ENCODE data around the gene GALNT18. TPM values are rescaled to one million over a fixed set of nuclear protein-coding genes. Genes with fewer than 3 reads are reported as not detected.

Gene GALNT18
- total and polyA plus RNA-seq, 2 donors, result 21.6 to 33.2 TPM

DNA sequence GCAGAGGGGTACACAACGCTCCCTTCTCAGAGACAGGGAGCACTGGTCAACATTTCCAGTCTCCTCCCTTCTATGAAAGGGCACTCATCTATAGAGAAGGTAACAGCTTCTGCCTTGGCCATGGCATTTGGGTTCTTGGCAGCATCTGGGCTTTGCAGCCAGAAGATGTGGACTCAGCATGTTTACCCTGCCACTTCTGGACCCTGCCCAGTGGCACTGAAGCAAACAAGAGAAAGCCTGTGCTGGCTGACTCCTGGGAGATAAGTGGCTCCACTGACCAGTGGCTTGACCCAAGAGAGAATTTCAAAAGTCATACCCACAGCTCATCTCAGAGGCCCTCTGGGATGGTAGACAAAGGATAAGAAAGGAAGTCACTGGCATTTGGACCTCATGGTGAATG lies 276.7 kb downstream of the GALNT18 start:
- no peak overlapping the region for H3K4me3 ChIP-seq (ENCODE audit: low read depth, low read length)
- H3K36me3 ChIP-seq (ENCODE audit: insufficient read depth), result no peaks in the 10 kb centered on the region
- no peak overlapping the region for H3K27ac ChIP-seq (ENCODE audit: low read depth)
- WGBS, result 100% methylated on average over 1 of the region's 1 CpG
- H3K4me1 ChIP-seq (ENCODE audit: insufficient read depth), result no peaks in the 10 kb centered on the region
- DNase-seq (ENCODE audit: extremely low spot score), result no peak

DNA sequence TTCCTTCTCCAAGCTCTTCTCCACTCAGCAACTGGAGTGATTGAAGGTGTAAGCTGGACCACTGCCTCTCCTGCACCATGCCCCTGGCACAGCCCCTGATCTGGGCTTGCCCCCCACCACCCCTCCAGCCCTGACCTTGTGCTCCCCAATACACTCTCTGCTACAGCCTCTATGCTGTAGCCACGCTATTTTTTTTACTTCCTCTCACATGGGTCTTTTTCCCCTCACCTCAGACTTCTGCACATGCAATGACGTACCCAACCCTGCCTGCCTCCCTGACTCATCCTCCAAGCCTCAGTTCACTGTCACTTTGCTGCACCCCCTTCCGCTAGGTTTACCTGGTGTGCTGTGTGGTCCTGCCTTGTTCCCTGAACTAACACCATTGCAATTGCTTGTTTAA lies 277.8 kb downstream of the GALNT18 start:
- no peak for DNase-seq (ENCODE audit: extremely low spot score)
- Histone ChIP-seq H3K36me3 (ENCODE audit: insufficient read depth) (no peaks in the 10 kb centered on the region), H3K4me1 (ENCODE audit: insufficient read depth) (no peaks in the 10 kb centered on the region), H3K4me3 (ENCODE audit: low read depth, low read length) (no peak overlapping the region), H3K27ac (ENCODE audit: low read depth) (no peak overlapping the region)
- 88% methylated on average over 3 of the region's 3 CpGs for WGBS

DNA sequence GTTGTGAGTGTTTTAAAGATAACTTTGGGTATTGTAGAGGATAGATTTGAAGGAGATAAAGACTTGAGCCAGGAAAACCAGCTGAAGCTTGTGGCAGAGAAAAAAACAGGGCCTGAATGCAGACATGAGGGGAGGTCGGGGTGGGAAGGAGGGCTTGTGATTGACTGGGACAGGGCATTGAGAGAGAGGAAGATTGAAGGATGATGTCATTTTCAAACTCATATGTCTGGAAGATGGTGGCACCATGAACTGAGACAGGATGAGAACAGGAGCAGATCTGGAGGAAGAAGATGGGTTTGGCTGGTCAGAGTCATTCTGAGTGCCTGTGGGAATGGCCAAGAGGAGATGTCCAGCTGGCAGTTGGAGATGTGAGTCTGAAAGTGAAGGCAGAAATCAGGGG lies 283.5 kb downstream of the GALNT18 start:
- Histone ChIP-seq H3K4me3 (ENCODE audit: low read depth, low read length) (no peak overlapping the region), H3K36me3 (ENCODE audit: insufficient read depth) (no peaks in the 10 kb centered on the region), H3K27ac (ENCODE audit: low read depth) (no peak overlapping the region), H3K4me1 (ENCODE audit: insufficient read depth) (no peaks in the 10 kb centered on the region)
- WGBS, result 98% methylated on average over 1 of the region's 1 CpG
- DNase-seq (ENCODE audit: extremely low spot score), result no peak

DNA sequence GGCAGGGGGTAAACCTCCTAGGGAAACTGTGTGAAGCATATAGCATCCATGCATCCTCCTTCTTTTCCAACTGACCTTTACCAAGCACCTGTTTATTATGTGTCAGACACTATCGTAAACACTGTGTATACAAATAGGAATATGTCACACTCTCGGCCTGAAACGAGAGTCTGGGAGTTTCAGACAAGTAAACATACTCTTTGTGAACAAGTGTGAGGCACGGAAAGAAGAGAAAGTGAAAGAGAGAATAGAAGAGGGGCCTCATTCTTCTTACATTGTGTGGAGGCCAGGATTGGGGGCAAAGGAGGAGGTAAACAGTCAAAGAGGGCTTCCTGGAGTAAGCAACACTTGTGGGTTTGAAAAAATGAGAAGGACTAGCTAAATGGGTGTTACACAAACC lies 285.1 kb downstream of the GALNT18 start:
- DNase-seq (ENCODE audit: extremely low spot score), result no peak
- H3K4me1 ChIP-seq (ENCODE audit: insufficient read depth), result no peaks in the 10 kb centered on the region
- no peak overlapping the region for H3K27ac ChIP-seq (ENCODE audit: low read depth)
- H3K4me3 ChIP-seq (ENCODE audit: low read depth, low read length), result no peak overlapping the region
- 60% methylated on average over 4 of the region's 4 CpGs for WGBS
- no peaks in the 10 kb centered on the region for H3K36me3 ChIP-seq (ENCODE audit: insufficient read depth)

DNA sequence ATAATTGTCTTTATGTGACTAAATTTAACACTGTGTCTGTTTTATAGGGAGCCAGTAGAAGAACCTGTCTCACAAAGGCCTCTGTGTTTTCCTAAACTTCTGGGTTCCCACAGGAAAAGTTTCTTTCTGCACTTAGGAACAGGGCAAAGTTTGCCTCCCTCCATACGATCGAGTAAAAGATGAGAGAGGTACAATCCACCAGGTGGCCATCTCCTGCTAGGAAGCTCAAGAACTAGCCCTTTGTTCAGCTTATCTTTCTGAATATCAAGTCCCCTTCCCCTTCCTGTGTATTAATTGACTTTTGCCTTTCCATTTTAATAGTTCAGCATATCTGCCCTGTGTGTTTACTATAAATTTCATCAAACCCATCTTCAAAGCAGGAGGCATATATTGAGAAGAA lies 286.8 kb downstream of the GALNT18 start:
- WGBS, result 88% methylated on average over 2 of the region's 2 CpGs
- no peaks in the 10 kb centered on the region for H3K4me1 ChIP-seq (ENCODE audit: insufficient read depth)
- H3K27ac ChIP-seq (ENCODE audit: low read depth), result no peak overlapping the region
- no peaks in the 10 kb centered on the region for H3K36me3 ChIP-seq (ENCODE audit: insufficient read depth)
- H3K4me3 ChIP-seq (ENCODE audit: low read depth, low read length), result no peak overlapping the region
- no peak for DNase-seq (ENCODE audit: extremely low spot score)

DNA sequence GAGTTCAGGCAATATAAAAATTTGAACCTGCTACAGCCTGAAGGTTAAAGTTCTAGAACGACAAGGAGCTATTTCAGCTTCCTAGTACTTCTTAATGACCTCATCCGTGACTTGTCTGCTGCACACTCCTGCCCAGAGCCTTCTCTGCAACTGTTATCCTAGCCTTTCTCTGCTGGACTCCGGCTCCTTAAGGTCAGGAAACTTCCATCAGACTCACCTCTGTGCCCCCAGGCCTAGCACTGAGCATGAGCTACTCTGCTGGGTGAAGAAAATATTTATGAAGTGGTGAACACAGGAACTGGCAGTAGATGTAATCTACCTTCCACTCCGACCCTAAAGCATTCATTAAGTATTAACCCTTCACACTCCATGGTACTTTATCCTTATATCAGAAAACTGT lies 287.2 kb downstream of the GALNT18 start:
- H3K36me3 ChIP-seq (ENCODE audit: insufficient read depth), result no peaks in the 10 kb centered on the region
- DNase-seq (ENCODE audit: extremely low spot score), result no peak
- no peak overlapping the region for H3K27ac ChIP-seq (ENCODE audit: low read depth)
- WGBS, result 74% methylated on average over 4 of the region's 4 CpGs
- H3K4me3 ChIP-seq (ENCODE audit: low read depth, low read length), result no peak overlapping the region
- no peaks in the 10 kb centered on the region for H3K4me1 ChIP-seq (ENCODE audit: insufficient read depth)

DNA sequence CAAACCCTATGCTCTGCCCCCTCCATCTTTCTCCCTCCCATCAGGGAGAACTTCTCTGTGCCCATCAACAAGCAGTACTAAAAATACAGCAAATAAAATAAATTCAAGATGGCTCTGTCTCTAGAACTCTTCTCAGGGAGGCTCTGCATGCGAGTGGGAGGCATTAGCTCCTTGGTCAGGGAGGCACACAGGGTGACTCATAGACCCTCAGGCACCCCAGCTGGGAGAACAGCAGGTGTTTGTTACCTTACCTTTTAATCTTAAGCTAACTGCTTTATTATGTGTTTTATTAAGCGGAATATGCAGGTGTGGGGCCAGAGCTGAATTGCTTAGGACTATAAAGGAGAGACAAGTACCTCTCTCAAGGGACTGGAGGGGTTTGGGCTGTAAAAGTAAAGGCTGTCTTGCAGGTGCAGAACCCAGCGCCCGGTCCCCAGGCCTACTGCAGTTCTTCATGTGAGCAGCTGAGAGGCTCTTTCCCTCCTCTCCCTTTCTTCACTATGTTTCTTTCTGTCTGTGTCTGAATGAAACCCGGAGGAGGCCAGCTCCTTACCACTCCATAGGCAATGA lies 289.6 kb downstream of the GALNT18 start:
- no peaks in the 10 kb centered on the region for H3K36me3 ChIP-seq (ENCODE audit: insufficient read depth)
- WGBS, result 75% methylated on average over 5 of the region's 5 CpGs

DNA sequence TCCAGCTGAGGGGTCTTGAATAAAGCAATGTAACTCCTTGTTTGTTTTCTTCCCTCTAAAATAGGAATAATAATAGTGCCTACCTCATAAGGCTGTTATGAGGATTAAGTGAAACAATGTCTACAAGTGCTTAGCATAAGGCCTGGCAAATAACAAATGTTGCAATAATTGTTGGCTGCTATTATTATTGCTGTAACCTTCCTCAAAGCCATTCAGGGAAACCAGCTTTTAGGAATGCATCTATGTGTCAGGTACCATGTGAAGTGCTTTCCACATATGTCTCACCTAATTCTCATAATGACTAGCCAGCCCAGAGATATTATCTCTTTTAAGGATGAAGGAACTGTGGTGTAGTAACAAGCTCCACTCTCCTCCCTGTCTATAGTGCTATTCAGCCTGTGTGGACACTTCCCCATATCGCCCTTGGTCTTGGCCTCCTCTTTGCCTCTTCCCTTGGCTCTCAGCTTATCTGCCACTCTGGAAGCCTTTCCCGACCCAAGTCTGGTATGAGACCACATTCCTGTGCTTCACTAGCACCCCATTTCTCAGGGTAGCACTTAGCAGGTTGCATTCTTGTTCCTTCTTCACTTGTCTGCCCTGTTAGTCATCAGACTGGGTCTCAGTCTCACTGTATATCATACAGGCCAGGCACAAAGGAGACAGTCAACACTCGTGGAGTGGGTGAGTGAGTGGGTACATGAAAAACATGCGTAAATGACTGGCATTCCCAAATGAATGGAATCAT lies 292.6 kb downstream of the GALNT18 start:
- no peaks in the 10 kb centered on the region for H3K4me1 ChIP-seq (ENCODE audit: insufficient read depth)
- 74% methylated on average over 4 of the region's 4 CpGs for WGBS
- no peaks in the 10 kb centered on the region for H3K36me3 ChIP-seq (ENCODE audit: insufficient read depth)
- no peak for DNase-seq (ENCODE audit: extremely low spot score)
- no peak overlapping the region for H3K4me3 ChIP-seq (ENCODE audit: low read depth, low read length)
- no peak overlapping the region for H3K27ac ChIP-seq (ENCODE audit: low read depth)

More for the DNA sequence above, 289.6 kb downstream of the GALNT18 start:
- no peak overlapping the region for H3K27ac ChIP-seq (ENCODE audit: low read depth)
- no peak for DNase-seq (ENCODE audit: extremely low spot score)
- H3K4me3 ChIP-seq (ENCODE audit: low read depth, low read length), result no peak overlapping the region
- H3K4me1 ChIP-seq (ENCODE audit: insufficient read depth), result no peaks in the 10 kb centered on the region

DNA sequence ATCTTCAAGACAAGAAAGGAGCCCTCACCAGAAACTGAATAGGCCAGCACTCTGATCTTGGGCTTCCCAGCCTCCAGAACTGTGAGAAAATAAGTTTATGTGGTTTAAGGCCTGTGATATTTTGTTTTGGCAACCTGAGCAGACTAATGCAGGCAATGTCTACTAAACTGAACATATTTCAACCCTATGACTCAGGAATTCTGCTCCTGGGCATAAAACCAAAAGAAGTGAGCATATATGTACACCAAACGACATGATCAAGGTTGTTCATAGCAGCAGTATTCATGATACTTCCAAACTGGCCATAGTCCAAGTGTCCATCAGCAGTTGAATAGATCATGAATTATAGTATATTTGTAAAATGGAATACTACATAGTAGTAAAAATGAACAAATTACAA lies 297.7 kb downstream of the GALNT18 start:
- H3K36me3 ChIP-seq (ENCODE audit: insufficient read depth), result no peaks in the 10 kb centered on the region
- DNase-seq (ENCODE audit: extremely low spot score), result no peak
- no peaks in the 10 kb centered on the region for H3K4me1 ChIP-seq (ENCODE audit: insufficient read depth)
- no peak overlapping the region for H3K4me3 ChIP-seq (ENCODE audit: low read depth, low read length)
- H3K27ac ChIP-seq (ENCODE audit: low read depth), result no peak overlapping the region
- 78% methylated on average over 1 of the region's 1 CpG for WGBS

DNA sequence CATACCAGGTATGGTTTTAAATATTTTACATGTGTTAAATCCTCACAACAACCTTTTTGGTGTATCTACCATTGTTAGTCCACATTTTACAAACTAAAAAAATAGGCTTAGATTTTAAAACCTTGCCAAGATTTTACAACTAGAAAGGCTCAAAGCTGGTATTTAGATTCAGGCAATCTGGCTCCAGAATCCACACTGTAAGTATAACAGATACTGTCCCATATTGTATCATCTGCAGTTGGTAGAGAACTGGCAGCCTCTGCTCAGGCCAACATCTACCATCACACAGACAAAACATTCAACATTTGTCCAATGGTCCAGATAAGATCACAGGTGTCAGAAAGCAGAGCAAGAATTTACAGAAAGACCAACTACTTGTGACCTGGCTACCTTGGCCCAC lies 299.7 kb downstream of the GALNT18 start:
- H3K4me3 ChIP-seq (ENCODE audit: low read depth, low read length), result no peak overlapping the region
- no peak overlapping the region for H3K27ac ChIP-seq (ENCODE audit: low read depth)
- no peak for DNase-seq (ENCODE audit: extremely low spot score)
- H3K4me1 ChIP-seq (ENCODE audit: insufficient read depth), result no peaks in the 10 kb centered on the region
- H3K36me3 ChIP-seq (ENCODE audit: insufficient read depth), result no peaks in the 10 kb centered on the region

DNA sequence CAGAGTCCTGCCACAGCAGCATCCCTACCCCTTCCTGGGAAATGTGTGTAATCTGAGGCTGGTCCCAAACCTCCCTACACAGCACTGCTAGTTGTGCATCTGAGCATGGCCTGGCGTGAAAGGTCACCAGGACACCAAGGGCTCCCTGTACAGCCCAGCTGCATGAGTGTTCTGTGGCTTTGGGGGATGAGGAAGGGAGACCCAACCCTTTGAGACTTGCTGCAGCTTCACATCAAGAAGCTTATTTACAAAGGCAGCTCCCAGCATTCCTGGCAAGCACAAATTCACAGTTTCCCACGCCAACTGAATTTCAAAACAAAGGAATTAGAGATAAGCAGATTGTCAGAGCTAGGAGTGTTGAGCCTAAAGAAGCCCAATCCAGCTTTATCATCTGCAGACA lies 301.0 kb downstream of the GALNT18 start:
- 74% methylated on average over 2 of the region's 2 CpGs for WGBS
- no peak overlapping the region for H3K4me3 ChIP-seq (ENCODE audit: low read depth, low read length)
- H3K4me1 ChIP-seq (ENCODE audit: insufficient read depth), result no peaks in the 10 kb centered on the region
- DNase-seq (ENCODE audit: extremely low spot score), result no peak
- H3K27ac ChIP-seq (ENCODE audit: low read depth), result no peak overlapping the region
- H3K36me3 ChIP-seq (ENCODE audit: insufficient read depth), result no peaks in the 10 kb centered on the region

DNA sequence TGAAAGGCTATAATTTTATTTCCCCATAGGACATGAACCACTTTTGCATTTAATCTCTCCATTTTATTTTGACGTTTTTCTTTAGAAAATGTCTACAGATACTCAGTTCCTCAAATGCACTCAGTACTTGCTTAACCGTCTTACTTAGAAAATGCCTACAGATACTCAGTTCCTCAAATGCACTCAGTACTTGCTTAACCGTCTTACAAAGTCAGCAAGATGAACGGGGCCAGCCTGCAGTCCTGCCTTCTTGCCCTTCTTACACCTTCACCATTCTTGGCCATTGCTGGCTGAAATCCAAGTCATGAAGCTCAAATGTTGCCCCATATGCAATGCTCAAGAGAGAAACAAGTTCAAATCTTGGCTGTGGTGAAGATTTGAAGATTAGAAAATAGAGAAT lies 302.8 kb downstream of the GALNT18 start:
- DNase-seq (ENCODE audit: extremely low spot score), result no peak
- Histone ChIP-seq H3K27ac (ENCODE audit: low read depth) (no peak overlapping the region), H3K36me3 (ENCODE audit: insufficient read depth) (no peaks in the 10 kb centered on the region), H3K4me1 (ENCODE audit: insufficient read depth) (no peaks in the 10 kb centered on the region), H3K4me3 (ENCODE audit: low read depth, low read length) (no peak overlapping the region)
- WGBS, result 86% methylated on average over 4 of the region's 4 CpGs

DNA sequence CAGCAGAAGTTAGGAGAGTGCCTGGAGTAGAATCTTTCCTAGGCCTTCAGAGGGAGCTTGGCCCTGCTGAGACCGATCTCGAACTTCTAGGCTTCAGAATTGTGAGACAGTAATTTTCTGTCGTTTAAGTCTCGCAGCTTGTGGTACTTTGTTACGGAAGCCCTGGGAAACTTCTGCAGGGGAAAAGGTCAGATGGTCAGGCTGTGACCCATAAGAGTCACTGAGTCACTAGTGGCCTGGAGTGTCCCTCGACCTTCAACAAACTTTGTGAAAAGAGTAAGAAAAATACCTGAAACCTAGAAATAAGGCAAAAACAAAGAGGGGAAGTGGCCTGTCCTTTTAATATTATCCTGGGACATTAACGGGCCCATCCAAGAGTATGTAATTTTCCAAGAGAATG lies 303.3 kb downstream of the GALNT18 start:
- H3K4me3 ChIP-seq (ENCODE audit: low read depth, low read length), result no peak overlapping the region
- 92% methylated on average over 7 of the region's 7 CpGs for WGBS
- H3K27ac ChIP-seq (ENCODE audit: low read depth), result no peak overlapping the region
- no peaks in the 10 kb centered on the region for H3K4me1 ChIP-seq (ENCODE audit: insufficient read depth)
- DNase-seq (ENCODE audit: extremely low spot score), result no peak
- no peaks in the 10 kb centered on the region for H3K36me3 ChIP-seq (ENCODE audit: insufficient read depth)

DNA sequence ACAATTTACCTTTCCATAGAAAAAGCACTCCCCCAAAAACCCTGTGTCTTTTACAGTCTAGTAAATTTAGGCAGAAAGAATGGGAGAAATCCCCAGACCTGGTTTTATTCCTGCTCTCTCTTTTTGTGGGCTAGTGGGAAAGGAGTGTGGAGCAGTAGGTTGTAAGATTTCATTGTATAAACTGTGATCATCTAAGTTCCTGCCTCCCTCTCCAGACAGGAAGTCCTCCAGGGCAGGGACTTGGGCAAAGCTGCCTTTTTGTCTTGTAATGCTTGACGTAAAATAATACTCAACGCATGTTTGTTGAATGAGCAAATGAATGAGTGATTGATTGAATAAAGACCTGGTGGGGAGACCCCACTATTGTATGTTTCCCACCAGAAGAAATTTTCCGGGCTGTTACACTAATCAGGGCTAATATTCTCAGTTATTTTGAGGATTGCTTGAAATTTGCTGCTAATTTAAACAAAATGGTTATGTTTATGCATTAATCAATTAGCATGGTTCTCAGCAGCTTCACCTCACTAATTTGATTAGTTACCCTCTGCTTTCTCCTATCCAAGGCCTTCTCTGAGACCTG lies 305.1 kb downstream of the GALNT18 start:
- H3K4me3 ChIP-seq (ENCODE audit: low read depth, low read length), result no peak overlapping the region
- H3K27ac ChIP-seq (ENCODE audit: low read depth), result no peak overlapping the region
- H3K36me3 ChIP-seq (ENCODE audit: insufficient read depth), result no peaks in the 10 kb centered on the region
- no peaks in the 10 kb centered on the region for H3K4me1 ChIP-seq (ENCODE audit: insufficient read depth)
- DNase-seq (ENCODE audit: extremely low spot score), result no peak
- 90% methylated on average over 3 of the region's 3 CpGs for WGBS

All from urinary bladder (tissue), 4 donors.